Trophoblast cell (in vitro differentiated cells and primary cell): ENCODE results near the gene GNAS.

ENCODE experiments used
- DNase-seq, 2 donors: peaks; one replicate each; pipeline ENCODE4 v3.0.0-alpha.2; 2016
- H2AFZ ChIP-seq: 2 replicates; pipeline ENCODE4 v1.6.1; 2013; ENCODE audit warnings: low read length, moderate library complexity, mild to moderate bottlenecking; ENCODE audit not compliant: insufficient read depth, poor library complexity
- H2AK5ac ChIP-seq: 2 replicates; pipeline ENCODE4 v1.6.1; 2013; ENCODE audit warnings: mild to moderate bottlenecking, low read length
- H2BK120ac ChIP-seq: 2 replicates; pipeline ENCODE4 v1.6.1; 2013; ENCODE audit warnings: low read length, mild to moderate bottlenecking, moderate library complexity; ENCODE audit not compliant: insufficient read depth, poor library complexity
- H2BK12ac ChIP-seq: 2 replicates; pipeline ENCODE4 v1.6.1; 2013; ENCODE audit warnings: mild to moderate bottlenecking, low read length, moderate library complexity
- H2BK5ac ChIP-seq: 2 replicates; pipeline ENCODE4 v1.6.1; 2013; ENCODE audit warnings: low read length, low read depth, moderate library complexity, mild to moderate bottlenecking; ENCODE audit not compliant: poor library complexity
- H3K14ac ChIP-seq: 2 replicates; pipeline ENCODE4 v1.6.1; 2013; ENCODE audit warnings: mild to moderate bottlenecking, low read length
- H3K18ac ChIP-seq: 2 replicates; pipeline ENCODE4 v1.6.1; 2013; ENCODE audit warnings: mild to moderate bottlenecking, low read length
- H3K23ac ChIP-seq: 2 replicates; pipeline ENCODE4 v1.6.1; 2013; ENCODE audit warnings: low read length
- H3K27ac ChIP-seq: 2 replicates; pipeline ENCODE4 v1.5.1; 2013; ENCODE audit warnings: low read depth, mild to moderate bottlenecking, inconsistent platforms, low read length, moderate library complexity
- H3K27me3 ChIP-seq: 2 replicates; pipeline ENCODE4 v1.6.1; 2013; ENCODE audit warnings: inconsistent platforms, mild to moderate bottlenecking, low read length, moderate library complexity; ENCODE audit not compliant: insufficient read depth
- H3K36me3 ChIP-seq, 2 experiments: 1 replicate in 1 of 2; 2 replicates in 1 of 2; pipeline ENCODE4 v1.6.1; 2013; ENCODE audit warnings: low read length in 2 of 2, mild to moderate bottlenecking in 2 of 2, moderate library complexity in 1 of 2; ENCODE audit not compliant: insufficient read depth in 2 of 2, control insufficient read depth in 1 of 2
- H3K4ac ChIP-seq: 2 replicates; pipeline ENCODE4 v1.6.1; 2013; ENCODE audit warnings: low read depth, mild to moderate bottlenecking, low read length, moderate library complexity
- H3K4me1 ChIP-seq, 2 experiments: 1 replicate in 1 of 2; 2 replicates in 1 of 2; pipeline ENCODE4 v1.6.1; 2013; ENCODE audit warnings: low read length in 2 of 2, mild to moderate bottlenecking in 2 of 2, moderate library complexity in 1 of 2; ENCODE audit not compliant: insufficient read depth in 2 of 2, control insufficient read depth in 1 of 2
- H3K4me2 ChIP-seq: 2 replicates; pipeline ENCODE4 v1.6.1; 2013; ENCODE audit warnings: inconsistent platforms, mild to moderate bottlenecking, low read length, moderate library complexity
- H3K4me3 ChIP-seq: 2 replicates; pipeline ENCODE4 v1.5.1; 2013; ENCODE audit warnings: mild to moderate bottlenecking, low read depth, low read length, inconsistent platforms
- H3K79me1 ChIP-seq: one replicate; pipeline ENCODE4 v1.6.1; 2013; ENCODE audit warnings: low read length
- H3K79me2 ChIP-seq: 2 replicates; pipeline ENCODE4 v1.6.1; 2013; ENCODE audit warnings: low read length, mild to moderate bottlenecking; ENCODE audit not compliant: control insufficient read depth, insufficient read depth, poor library complexity
- H3K9ac ChIP-seq: 2 replicates; pipeline ENCODE4 v1.6.1; 2013; ENCODE audit warnings: mild to moderate bottlenecking, low read length
- H3K9me3 ChIP-seq: 2 replicates; pipeline ENCODE4 v1.6.1; 2013; ENCODE audit warnings: low read depth, mild to moderate bottlenecking, control low read depth, inconsistent platforms, low read length; ENCODE audit not compliant: insufficient read depth
- H4K12ac ChIP-seq: 2 replicates; pipeline ENCODE4 v1.6.1; 2013; ENCODE audit warnings: low read depth, mild to moderate bottlenecking, low read length, moderate library complexity
- H4K8ac ChIP-seq: 2 replicates; pipeline ENCODE4 v1.6.1; 2013; ENCODE audit warnings: low read depth, mild to moderate bottlenecking, low read length, moderate library complexity
- H4K91ac ChIP-seq: one replicate; pipeline ENCODE4 v1.6.1; 2013; ENCODE audit warnings: low read depth, mild to moderate bottlenecking, low read length, moderate library complexity
- WGBS: extraction: QIAGEN DNeasy Blood & Tissue Kit; methylation state at CpG from one replicate; pipeline ENCODE4 v1.1.7; 2013; ENCODE audit warnings: missing lambda C conversion rate; ENCODE audit not compliant: insufficient read length, insufficient coverage; ENCODE audit errors: extremely low coverage; 5-methylcytosine and 5-hydroxymethylcytosine counted together

The GNAS gene

GRCh38 chr20:58905236-58905635, 52.7 kb downstream of the GNAS start:
- no peak overlapping the region for H4K8ac ChIP-seq
- no peak overlapping the region for H3K18ac ChIP-seq
- H2AFZ ChIP-seq, result no peak overlapping the region
- no peak overlapping the region for H3K27ac ChIP-seq
- no peak overlapping the region for H3K23ac ChIP-seq
- H3K14ac ChIP-seq, result no peak overlapping the region
- H3K4me3 ChIP-seq, result no peak overlapping the region
- peaks cover 1% of the 10 kb centered on the region for H3K9me3 ChIP-seq
- no peak overlapping the region for H4K91ac ChIP-seq
- no peak overlapping the region for H3K4me2 ChIP-seq
- H2BK120ac ChIP-seq, result no peak overlapping the region
- no peak overlapping the region for H3K4ac ChIP-seq
- H3K79me1 ChIP-seq, result no peaks in the 10 kb centered on the region
- H3K79me2 ChIP-seq, result no peaks in the 10 kb centered on the region
- H3K27me3 ChIP-seq, result no peaks in the 10 kb centered on the region
- no peak for DNase-seq
- H2AK5ac ChIP-seq, result no peak overlapping the region
- H2BK12ac ChIP-seq, result no peak overlapping the region
- peaks cover 0 to 2% of the 10 kb centered on the region in 2 experiments for H3K4me1 ChIP-seq
- H4K12ac ChIP-seq, result no peak overlapping the region
- no peak overlapping the region for H2BK5ac ChIP-seq
- H3K36me3 ChIP-seq, result peaks cover 39 to 71% of the 10 kb centered on the region in 2 experiments
- no CpG with 5 or more reads among the region's 6 CpGs for WGBS
- H3K9ac ChIP-seq, result no peak overlapping the region

DNA sequence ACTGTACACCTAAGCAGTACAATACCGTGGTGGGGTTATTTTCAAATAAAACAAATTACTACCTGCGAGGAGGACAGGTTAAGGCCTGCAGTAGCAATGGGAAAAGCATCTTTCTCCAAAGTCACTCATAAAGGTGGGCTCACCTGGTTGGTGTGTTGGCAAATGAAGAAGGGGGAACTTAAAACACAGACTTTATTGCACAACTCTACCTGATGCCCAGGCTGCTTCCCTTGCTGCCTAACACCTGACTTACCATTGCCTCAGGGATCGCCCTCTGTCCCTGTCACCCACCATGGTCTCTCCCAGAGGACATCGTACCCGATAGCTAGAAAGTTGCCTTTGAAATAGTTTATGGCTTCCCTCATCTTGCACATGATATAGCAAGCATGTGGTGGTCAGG, 53.6 kb downstream of the GNAS start:
- Histone ChIP-seq H2BK120ac (no peak overlapping the region), H3K4ac (no peak overlapping the region), H3K18ac (no peak overlapping the region), H2BK12ac (no peak overlapping the region), H4K8ac (no peak overlapping the region), H3K4me3 (no peak overlapping the region), H2BK5ac (no peak overlapping the region), H3K4me2 (no peak overlapping the region), H2AFZ (no peak overlapping the region), H2AK5ac (no peak overlapping the region), H4K91ac (no peak overlapping the region), H3K4me1 (peaks cover 0 to 2% of the 10 kb centered on the region in 2 experiments), H3K23ac (no peak overlapping the region), H3K27me3 (no peaks in the 10 kb centered on the region), H4K12ac (no peak overlapping the region), H3K36me3 (peaks cover 42 to 77% of the 10 kb centered on the region in 2 experiments), H3K14ac (no peak overlapping the region), H3K79me1 (no peaks in the 10 kb centered on the region), H3K9ac (no peak overlapping the region), H3K9me3 (peaks cover 1% of the 10 kb centered on the region), H3K27ac (no peak overlapping the region), H3K79me2 (no peaks in the 10 kb centered on the region)
- no peak for DNase-seq
- no CpG with 5 or more reads among the region's 5 CpGs for WGBS

DNA sequence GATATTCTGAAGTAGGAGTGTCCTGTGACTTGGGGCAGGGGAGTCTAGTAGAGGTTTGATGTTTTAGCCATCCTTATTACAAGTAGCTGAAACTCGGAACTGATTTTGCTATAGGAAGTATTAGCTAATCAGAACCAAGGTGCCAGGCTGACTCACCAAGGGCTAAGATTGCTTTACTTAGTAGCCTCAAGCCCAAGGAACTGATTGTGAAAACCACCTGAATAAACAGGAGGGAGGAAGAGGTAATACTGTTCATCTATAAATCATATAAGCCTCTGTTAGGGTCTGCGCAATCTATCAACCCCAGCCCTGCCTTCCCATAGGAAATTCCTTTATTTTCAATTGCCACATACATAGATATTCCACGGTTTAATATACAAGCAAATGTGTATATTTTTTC, 54.4 kb downstream of the GNAS start:
- H3K4me1 ChIP-seq, result peaks cover 0 to 2% of the 10 kb centered on the region in 2 experiments
- H3K36me3 ChIP-seq, result peaks cover 37 to 75% of the 10 kb centered on the region in 2 experiments
- H4K91ac ChIP-seq, result no peak overlapping the region
- no peak overlapping the region for H3K4me3 ChIP-seq
- H2AFZ ChIP-seq, result no peak overlapping the region
- no peak overlapping the region for H3K4ac ChIP-seq
- H3K79me1 ChIP-seq, result no peaks in the 10 kb centered on the region
- no peaks in the 10 kb centered on the region for H3K27me3 ChIP-seq
- H3K14ac ChIP-seq, result no peak overlapping the region
- H4K12ac ChIP-seq, result no peak overlapping the region
- no peak overlapping the region for H3K27ac ChIP-seq
- no peak overlapping the region for H3K18ac ChIP-seq
- peaks cover 1% of the 10 kb centered on the region for H3K9me3 ChIP-seq
- H2BK5ac ChIP-seq, result no peak overlapping the region
- H4K8ac ChIP-seq, result no peak overlapping the region
- H3K9ac ChIP-seq, result no peak overlapping the region
- H2BK120ac ChIP-seq, result no peak overlapping the region
- peak in 1 of 2 donors; percentile 25 for DNase-seq
- H2AK5ac ChIP-seq, result no peak overlapping the region
- no peak overlapping the region for H3K4me2 ChIP-seq
- no CpG with 5 or more reads among the region's 3 CpGs for WGBS
- no peak overlapping the region for H3K23ac ChIP-seq
- no peak overlapping the region for H2BK12ac ChIP-seq
- H3K79me2 ChIP-seq, result no peaks in the 10 kb centered on the region

DNA sequence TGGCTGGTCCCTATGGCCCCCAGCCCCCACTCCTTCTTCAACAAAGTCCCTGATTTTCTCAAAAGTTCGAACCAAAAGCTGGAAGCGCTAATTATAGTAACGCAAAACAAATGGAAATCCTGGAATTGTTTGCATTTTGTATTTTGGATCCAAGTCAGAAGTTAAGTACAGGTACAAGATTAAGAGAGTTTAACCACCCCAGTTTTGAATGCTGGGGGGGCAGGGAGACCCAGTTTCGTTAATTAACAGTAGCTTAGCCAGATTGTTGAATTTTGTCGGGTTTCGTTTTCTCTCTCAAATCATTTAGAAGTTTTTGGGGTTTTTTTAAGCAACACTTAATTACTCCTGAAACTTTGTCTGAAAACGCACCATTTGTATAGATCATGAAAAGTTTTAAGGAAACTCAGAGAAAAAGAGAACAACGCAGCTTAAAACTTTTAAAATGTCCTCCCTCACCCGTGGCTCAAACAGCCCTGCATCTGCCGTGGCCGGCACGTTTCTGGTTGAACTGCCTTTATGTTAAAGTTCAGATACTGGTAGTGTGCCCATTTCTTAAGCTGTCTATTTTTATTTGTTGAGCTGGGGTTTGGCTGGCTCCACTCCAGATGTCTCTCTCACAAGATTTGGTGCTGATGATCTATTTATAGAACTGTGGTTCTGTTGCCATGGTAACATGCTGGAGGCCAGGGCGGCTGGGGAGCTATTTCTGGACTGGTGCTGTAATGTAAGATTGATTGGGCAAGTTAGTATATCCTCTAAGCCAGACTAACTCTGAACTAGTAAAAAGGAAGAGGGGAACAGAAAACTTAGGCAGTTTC, 55.0 kb downstream of the GNAS start:
- no peak overlapping the region for H2AK5ac ChIP-seq
- peaks cover 0 to 2% of the 10 kb centered on the region in 2 experiments for H3K4me1 ChIP-seq
- H3K36me3 ChIP-seq, result peaks cover 35 to 70% of the 10 kb centered on the region in 2 experiments
- no peak overlapping the region for H4K91ac ChIP-seq
- no peak overlapping the region for H3K4me3 ChIP-seq
- no peak overlapping the region for H3K4ac ChIP-seq
- WGBS, result no CpG with 5 or more reads among the region's 13 CpGs
- H2BK5ac ChIP-seq, result no peak overlapping the region
- no peak overlapping the region for H4K8ac ChIP-seq
- no peak overlapping the region for H2BK120ac ChIP-seq
- H3K9ac ChIP-seq, result no peak overlapping the region
- peak; percentile 75 to 83 for DNase-seq
- no peak overlapping the region for H3K27ac ChIP-seq
- no peak overlapping the region for H3K14ac ChIP-seq
- no peak overlapping the region for H3K23ac ChIP-seq
- H3K18ac ChIP-seq, result no peak overlapping the region
- H3K79me1 ChIP-seq, result no peaks in the 10 kb centered on the region
- H3K27me3 ChIP-seq, result no peaks in the 10 kb centered on the region
- no peaks in the 10 kb centered on the region for H3K79me2 ChIP-seq
- H3K9me3 ChIP-seq, result no peaks in the 10 kb centered on the region
- H3K4me2 ChIP-seq, result peak overlapping the region; percentile 45
- H2AFZ ChIP-seq, result no peak overlapping the region
- no peak overlapping the region for H2BK12ac ChIP-seq
- no peak overlapping the region for H4K12ac ChIP-seq
